Measurements from ENCODE around the gene AMOT.

AMOT gene

GRCh38 chrX:112826023-112826422 lies 14.6 kb downstream of the AMOT start:
- no peaks in the 10 kb centered on the region for H3K9me3 Mint-ChIP-seq (ENCODE audit: low read depth)
- no peaks in the 10 kb centered on the region for H3K36me3 Mint-ChIP-seq
- H3K4me3 Mint-ChIP-seq: no peak overlapping the region
- H3K27me3 Mint-ChIP-seq: no peaks in the 10 kb centered on the region
- H3K27ac Mint-ChIP-seq: no peak overlapping the region
- no peaks in the 10 kb centered on the region for H3K4me1 Mint-ChIP-seq (ENCODE audit: low read depth)

- Mint-ChIP-seq H3K36me3 (no peaks in the 10 kb centered on the region), H3K9me3 (ENCODE audit: low read depth) (no peaks in the 10 kb centered on the region)
Measured at GRCh38 chrX:112822892-112823291, 17.7 kb downstream of the AMOT start.

GRCh38 chrX:112820364-112821268 lies 20.0 kb downstream of the AMOT start:
- no peak overlapping the region for H3K4me3 Mint-ChIP-seq
- H3K9me3 Mint-ChIP-seq (ENCODE audit: low read depth): no peaks in the 10 kb centered on the region
- no peaks in the 10 kb centered on the region for H3K27me3 Mint-ChIP-seq
- H3K4me1 Mint-ChIP-seq (ENCODE audit: low read depth): no peaks in the 10 kb centered on the region
- H3K27ac Mint-ChIP-seq: no peak overlapping the region
- H3K36me3 Mint-ChIP-seq: no peaks in the 10 kb centered on the region

More at GRCh38 chrX:112822892-112823291, 17.7 kb downstream of the AMOT start:
- Mint-ChIP-seq H3K4me3 (no peak overlapping the region), H3K4me1 (ENCODE audit: low read depth) (no peaks in the 10 kb centered on the region), H3K27me3 (no peaks in the 10 kb centered on the region), H3K27ac (no peak overlapping the region)

GRCh38 chrX:112819813-112820212 lies 20.8 kb downstream of the AMOT start:
- H3K27ac Mint-ChIP-seq: no peak overlapping the region
- no peaks in the 10 kb centered on the region for H3K36me3 Mint-ChIP-seq
- H3K9me3 Mint-ChIP-seq (ENCODE audit: low read depth): no peaks in the 10 kb centered on the region
- H3K27me3 Mint-ChIP-seq: no peaks in the 10 kb centered on the region
- no peak overlapping the region for H3K4me3 Mint-ChIP-seq
- no peaks in the 10 kb centered on the region for H3K4me1 Mint-ChIP-seq (ENCODE audit: low read depth)

- no peaks in the 10 kb centered on the region for H3K4me1 Mint-ChIP-seq (ENCODE audit: low read depth)
- H3K36me3 Mint-ChIP-seq: no peaks in the 10 kb centered on the region
- no peaks in the 10 kb centered on the region for H3K9me3 Mint-ChIP-seq (ENCODE audit: low read depth)
- H3K4me3 Mint-ChIP-seq: no peak overlapping the region
- no peak overlapping the region for H3K27ac Mint-ChIP-seq
- H3K27me3 Mint-ChIP-seq: no peaks in the 10 kb centered on the region
Measured at GRCh38 chrX:112819008-112819640, 21.5 kb downstream of the AMOT start.

GRCh38 chrX:112818114-112819007 lies 22.3 kb downstream of the AMOT start:
- no peaks in the 10 kb centered on the region for H3K36me3 Mint-ChIP-seq
- H3K4me3 Mint-ChIP-seq: no peak overlapping the region
- no peaks in the 10 kb centered on the region for H3K9me3 Mint-ChIP-seq (ENCODE audit: low read depth)
- H3K4me1 Mint-ChIP-seq (ENCODE audit: low read depth): no peaks in the 10 kb centered on the region
- H3K27me3 Mint-ChIP-seq: no peaks in the 10 kb centered on the region
- no peak overlapping the region for H3K27ac Mint-ChIP-seq

GRCh38 chrX:112816908-112817307 lies 23.7 kb downstream of the AMOT start:
- Mint-ChIP-seq H3K9me3 (ENCODE audit: low read depth) (no peaks in the 10 kb centered on the region), H3K36me3 (no peaks in the 10 kb centered on the region), H3K4me3 (no peak overlapping the region), H3K27me3 (no peaks in the 10 kb centered on the region), H3K27ac (no peak overlapping the region), H3K4me1 (ENCODE audit: low read depth) (no peaks in the 10 kb centered on the region)

- H3K27ac Mint-ChIP-seq: no peak overlapping the region
- H3K4me1 Mint-ChIP-seq (ENCODE audit: low read depth): no peaks in the 10 kb centered on the region
- no peak overlapping the region for H3K4me3 Mint-ChIP-seq
- H3K27me3 Mint-ChIP-seq: no peaks in the 10 kb centered on the region
- H3K36me3 Mint-ChIP-seq: no peaks in the 10 kb centered on the region
- H3K9me3 Mint-ChIP-seq (ENCODE audit: low read depth): no peaks in the 10 kb centered on the region
Measured at GRCh38 chrX:112814496-112814895, 26.1 kb downstream of the AMOT start.

- Mint-ChIP-seq H3K4me1 (ENCODE audit: low read depth) (no peaks in the 10 kb centered on the region), H3K36me3 (no peaks in the 10 kb centered on the region), H3K27me3 (no peaks in the 10 kb centered on the region), H3K4me3 (no peak overlapping the region), H3K27ac (no peak overlapping the region), H3K9me3 (ENCODE audit: low read depth) (no peaks in the 10 kb centered on the region)
Measured at GRCh38 chrX:112812741-112813140, 27.9 kb downstream of the AMOT start.

GRCh38 chrX:112808651-112809195 lies 31.9 kb downstream of the AMOT start:
- Mint-ChIP-seq H3K27me3 (no peaks in the 10 kb centered on the region), H3K27ac (no peak overlapping the region), H3K4me3 (no peak overlapping the region), H3K9me3 (ENCODE audit: low read depth) (no peaks in the 10 kb centered on the region), H3K36me3 (no peaks in the 10 kb centered on the region), H3K4me1 (ENCODE audit: low read depth) (no peaks in the 10 kb centered on the region)

- no peaks in the 10 kb centered on the region for H3K4me1 Mint-ChIP-seq (ENCODE audit: low read depth)
- no peaks in the 10 kb centered on the region for H3K27me3 Mint-ChIP-seq
- H3K9me3 Mint-ChIP-seq (ENCODE audit: low read depth): no peaks in the 10 kb centered on the region
- H3K4me3 Mint-ChIP-seq: no peak overlapping the region
- H3K36me3 Mint-ChIP-seq: no peaks in the 10 kb centered on the region
- H3K27ac Mint-ChIP-seq: no peak overlapping the region
Measured at GRCh38 chrX:112808007-112808406, 32.6 kb downstream of the AMOT start.

- no peak overlapping the region for H3K27ac Mint-ChIP-seq
- H3K9me3 Mint-ChIP-seq (ENCODE audit: low read depth): peaks cover under 1% of the 10 kb centered on the region
- H3K36me3 Mint-ChIP-seq: peaks cover 9% of the 10 kb centered on the region
- no peaks in the 10 kb centered on the region for H3K27me3 Mint-ChIP-seq
- H3K4me3 Mint-ChIP-seq: no peak overlapping the region
- H3K4me1 Mint-ChIP-seq (ENCODE audit: low read depth): no peaks in the 10 kb centered on the region
Measured at GRCh38 chrX:112803060-112803459, 37.6 kb downstream of the AMOT start.

GRCh38 chrX:112802541-112802940 lies 38.1 kb downstream of the AMOT start:
- Mint-ChIP-seq H3K4me3 (no peak overlapping the region), H3K4me1 (ENCODE audit: low read depth) (no peaks in the 10 kb centered on the region), H3K27ac (no peak overlapping the region), H3K9me3 (ENCODE audit: low read depth) (peaks cover 3% of the 10 kb centered on the region), H3K36me3 (peaks cover 12% of the 10 kb centered on the region), H3K27me3 (no peaks in the 10 kb centered on the region)

- no peaks in the 10 kb centered on the region for H3K27me3 Mint-ChIP-seq
- H3K4me1 Mint-ChIP-seq (ENCODE audit: low read depth): no peaks in the 10 kb centered on the region
- peaks cover 3% of the 10 kb centered on the region for H3K9me3 Mint-ChIP-seq (ENCODE audit: low read depth)
- H3K4me3 Mint-ChIP-seq: no peak overlapping the region
- peaks cover 15% of the 10 kb centered on the region for H3K36me3 Mint-ChIP-seq
- H3K27ac Mint-ChIP-seq: no peak overlapping the region
Measured at GRCh38 chrX:112800971-112801775, 39.5 kb downstream of the AMOT start.
